K562 (cell line): Measurements from ENCODE around the gene VNN1.

ENCODE experiments used
- ETV5 ChIP-seq: sonication (generic); formaldehyde crosslinking; IDR thresholded peaks from 2 replicates; pipeline ENCODE4 v1.4.0; 2020; ENCODE audit warnings: low read depth, mild to moderate bottlenecking, missing genetic modification reagents
- EZH2 ChIP-seq: IDR thresholded peaks from 2 replicates; pipeline ENCODE4 v1.6.1; 2012; ENCODE audit warnings: low read depth, mild to moderate bottlenecking, inconsistent platforms, low read length, borderline replicate concordance
- KAT8 ChIP-seq: fragments of 450-650 bp; IDR thresholded peaks from 2 replicates; pipeline ENCODE4 v1.6.1; 2016; ENCODE audit warnings: low read depth, mild to moderate bottlenecking
- POLR2AphosphoS2 ChIP-seq: IDR thresholded peaks from 2 replicates; pipeline ENCODE4 v1.6.1; 2012; ENCODE audit warnings: low read length, improper control_type of control experiment
- RCOR1 ChIP-seq, 2 experiments: IDR thresholded peaks; 2 replicates each; pipeline ENCODE4 v1.6.1; 2012; ENCODE audit warnings: low read depth in 2 of 2, low read length in 2 of 2, borderline replicate concordance in 1 of 2, improper control_type of control experiment in 1 of 2
- ZFP36 ChIP-seq: fragments of 150-350 bp; IDR thresholded peaks from 2 replicates; pipeline ENCODE4 v1.6.1; 2018; ENCODE audit warnings: low read length, low read depth; ENCODE audit not compliant: partially characterized antibody
- TF ChIP-seq, protein P1 (sequence below): fragments of 450-650 bp; IDR thresholded peaks from 2 replicates; pipeline ENCODE4 v1.6.1; 2016; ENCODE audit warnings: missing biosample characterization, missing genetic modification characterization
- TF ChIP-seq, protein P2 (sequence below), 2 experiments: fragments of 450-650 bp in 1 of 2; IDR thresholded peaks; 2 replicates each; pipeline ENCODE4 v1.6.1; 2011 to 2017; ENCODE audit warnings: low read depth in 2 of 2, antibody characterized with exemption in 1 of 2, borderline replicate concordance in 1 of 2, low read length in 1 of 2, mild to moderate bottlenecking in 1 of 2, mixed read lengths in 1 of 2; ENCODE audit not compliant: control insufficient read depth in 1 of 2

DNA sequence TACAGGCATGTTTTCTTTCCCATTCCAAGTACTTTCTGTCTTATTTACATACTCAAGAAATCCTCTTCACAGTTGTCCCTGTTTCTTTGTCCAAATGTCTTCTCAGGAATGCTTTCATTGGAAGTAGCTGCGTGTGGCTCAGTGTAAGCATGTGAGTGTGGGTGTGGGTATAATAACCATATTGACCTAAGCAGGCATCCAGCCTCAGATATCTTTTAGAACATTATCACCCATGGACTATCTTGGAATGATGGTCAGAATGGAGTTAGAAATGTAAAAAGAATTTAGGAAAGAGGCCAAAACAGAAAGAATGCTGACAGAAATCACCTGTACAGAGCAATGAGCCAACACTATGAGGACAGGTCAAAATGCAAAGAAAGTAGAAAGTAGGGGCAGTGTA, 27.4 kb upstream of the VNN1 start:
- TF ChIP-seq ZFP36 (no peak), EZH2 (no peak), KAT8 (no peak), POLR2AphosphoS2 (no peak), ETV5 (CRISPR knock-in tag) (no peak), RCOR1 (IDR thresholded peaks at IDR 0.05; ENCODE audit: borderline replicate concordance in 1 of 2, low read depth in 2 of 2, low read length in 2 of 2) (no peak)
- TF ChIP-seq, protein P1, sequence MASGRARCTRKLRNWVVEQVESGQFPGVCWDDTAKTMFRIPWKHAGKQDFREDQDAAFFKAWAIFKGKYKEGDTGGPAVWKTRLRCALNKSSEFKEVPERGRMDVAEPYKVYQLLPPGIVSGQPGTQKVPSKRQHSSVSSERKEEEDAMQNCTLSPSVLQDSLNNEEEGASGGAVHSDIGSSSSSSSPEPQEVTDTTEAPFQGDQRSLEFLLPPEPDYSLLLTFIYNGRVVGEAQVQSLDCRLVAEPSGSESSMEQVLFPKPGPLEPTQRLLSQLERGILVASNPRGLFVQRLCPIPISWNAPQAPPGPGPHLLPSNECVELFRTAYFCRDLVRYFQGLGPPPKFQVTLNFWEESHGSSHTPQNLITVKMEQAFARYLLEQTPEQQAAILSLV (tag), result no peak
- TF ChIP-seq, protein P2, sequence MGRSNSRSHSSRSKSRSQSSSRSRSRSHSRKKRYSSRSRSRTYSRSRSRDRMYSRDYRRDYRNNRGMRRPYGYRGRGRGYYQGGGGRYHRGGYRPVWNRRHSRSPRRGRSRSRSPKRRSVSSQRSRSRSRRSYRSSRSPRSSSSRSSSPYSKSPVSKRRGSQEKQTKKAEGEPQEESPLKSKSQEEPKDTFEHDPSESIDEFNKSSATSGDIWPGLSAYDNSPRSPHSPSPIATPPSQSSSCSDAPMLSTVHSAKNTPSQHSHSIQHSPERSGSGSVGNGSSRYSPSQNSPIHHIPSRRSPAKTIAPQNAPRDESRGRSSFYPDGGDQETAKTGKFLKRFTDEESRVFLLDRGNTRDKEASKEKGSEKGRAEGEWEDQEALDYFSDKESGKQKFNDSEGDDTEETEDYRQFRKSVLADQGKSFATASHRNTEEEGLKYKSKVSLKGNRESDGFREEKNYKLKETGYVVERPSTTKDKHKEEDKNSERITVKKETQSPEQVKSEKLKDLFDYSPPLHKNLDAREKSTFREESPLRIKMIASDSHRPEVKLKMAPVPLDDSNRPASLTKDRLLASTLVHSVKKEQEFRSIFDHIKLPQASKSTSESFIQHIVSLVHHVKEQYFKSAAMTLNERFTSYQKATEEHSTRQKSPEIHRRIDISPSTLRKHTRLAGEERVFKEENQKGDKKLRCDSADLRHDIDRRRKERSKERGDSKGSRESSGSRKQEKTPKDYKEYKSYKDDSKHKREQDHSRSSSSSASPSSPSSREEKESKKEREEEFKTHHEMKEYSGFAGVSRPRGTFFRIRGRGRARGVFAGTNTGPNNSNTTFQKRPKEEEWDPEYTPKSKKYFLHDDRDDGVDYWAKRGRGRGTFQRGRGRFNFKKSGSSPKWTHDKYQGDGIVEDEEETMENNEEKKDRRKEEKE (IDR thresholded peaks at IDR 0.05; ENCODE audit: borderline replicate concordance in 1 of 2, control insufficient read depth in 1 of 2, low read depth in 2 of 2, low read length in 1 of 2), result no peak
